Epithelial cell of proximal tubule (primary cell): ENCODE results near the gene TMEM41A. TPM values are rescaled to one million over a fixed set of nuclear protein-coding genes. Genes with fewer than 3 reads are reported as not detected.
"Not testable (repeated sequence)": the region's sequence is repeated elsewhere in the genome, so short reads cannot be mapped to it uniquely, and the experiment has no call there.

Source experiments
- DNase-seq: peaks from one replicate; pipeline ENCODE4 v3.0.0-alpha.2; 2011; ENCODE audit warnings: low read depth
- H3K4me3 ChIP-seq: 2 replicates; pipeline ENCODE4 v1.5.1; 2011; ENCODE audit warnings: low read depth, mild to moderate bottlenecking, low read length
- CTCF ChIP-seq: conservative IDR thresholded peaks from 2 replicates; pipeline ENCODE4 v1.5.1; 2012; ENCODE audit warnings: low read depth, mild to moderate bottlenecking, low read length
- total RNA-seq: library from RNA; depleted of rRNA; stranded (reverse); fragments of >200 nt; gene quantifications from 2 replicates; pipeline ENCODE4 v1.2.3, GENCODE V29; 2015

TMEM41A gene
- total RNA-seq, 1 donor from 2014 or later, result 14.6 TPM

- DNase-seq, result no peak
- TF ChIP-seq CTCF, result no peak
- no peak overlapping the region for H3K4me3 ChIP-seq
These were observed 8.6 kb downstream of the TMEM41A start for GRCh38 chr3:185490241-185490640.

- no peak for TF ChIP-seq CTCF
- no peak for DNase-seq
- H3K4me3 ChIP-seq, result no peak overlapping the region
These were observed 9.4 kb downstream of the TMEM41A start for GRCh38 chr3:185489462-185489861.

- H3K4me3 ChIP-seq, result no peak overlapping the region
- no peak for DNase-seq
- no peak for TF ChIP-seq CTCF
These were observed 10.4 kb downstream of the TMEM41A start for GRCh38 chr3:185488465-185488864.

- H3K4me3 ChIP-seq, result no peak overlapping the region
- TF ChIP-seq CTCF, result no peak
- no peak for DNase-seq
These were observed 12.4 kb downstream of the TMEM41A start for GRCh38 chr3:185486394-185486793.

GRCh38 chr3:185484296-185484695 is 14.5 kb downstream of the TMEM41A start:
- TF ChIP-seq CTCF, result no peak

GRCh38 chr3:185479373-185479945 is 19.4 kb downstream of the TMEM41A start:
- no peak for DNase-seq
- TF ChIP-seq CTCF, result no peak
- no peak overlapping the region for H3K4me3 ChIP-seq

More at GRCh38 chr3:185484296-185484695, 14.5 kb downstream of the TMEM41A start:
- no peak overlapping the region for H3K4me3 ChIP-seq
- no peak for DNase-seq

GRCh38 chr3:185477316-185477715 is 21.5 kb downstream of the TMEM41A start:
- DNase-seq, result no peak
- no peak for TF ChIP-seq CTCF
- no peak overlapping the region for H3K4me3 ChIP-seq

- not testable (repeated sequence) for H3K4me3 ChIP-seq, DNase-seq
These were observed 23.9 kb downstream of the TMEM41A start for GRCh38 chr3:185474922-185475321.
